GM21529 (cell line): ENCODE results near the gene RBM44.
A peak's percentile ranks its signal among the peaks of the same experiment; 100 is the strongest.
"Not testable (repeated sequence)": the region's sequence is repeated elsewhere in the genome, so short reads cannot be mapped to it uniquely, and the experiment has no call there.

Experiments used
- ATAC-seq: cut with Tn5 transposase; IDR thresholded peaks from one replicate; pipeline ENCODE4 v1.9.1; 2021; ENCODE audit not compliant: unreplicated experiment

RBM44 gene

GRCh38 chr2:237798236-237799059 is at the start of gene RBM44:
TSS of gene RBM44 (plus strand) at chr2:237798779. CDS start at chr2:237813610, 14,831 bp downstream.
- no peak for ATAC-seq

DNA sequence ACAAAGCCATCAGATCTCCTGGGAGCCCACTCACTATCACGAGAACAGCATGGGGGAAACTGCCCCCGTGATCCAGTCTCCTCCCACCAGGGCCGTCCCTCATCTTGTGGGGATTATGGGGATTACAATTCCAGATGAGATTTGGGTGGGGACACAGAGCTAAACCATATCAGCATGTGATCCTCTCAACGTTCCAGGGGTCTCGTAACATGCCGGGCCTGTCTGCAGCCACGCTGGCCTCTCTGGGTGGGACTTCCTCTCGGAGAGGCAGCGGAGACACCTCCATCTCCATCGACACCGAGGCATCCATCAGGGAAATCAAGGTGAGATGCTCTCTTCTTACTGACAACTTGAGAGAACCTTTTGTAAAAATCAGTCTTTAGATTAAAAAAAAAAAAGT is 49.6 kb upstream of the RBM44 start:
- ATAC-seq: no peak

GRCh38 chr2:237749961-237750360 is 48.6 kb upstream of the RBM44 start:
- ATAC-seq: no peak

- not testable (repeated sequence) for ATAC-seq
Observed at GRCh38 chr2:237750441-237750840, 48.1 kb upstream of the RBM44 start.

DNA sequence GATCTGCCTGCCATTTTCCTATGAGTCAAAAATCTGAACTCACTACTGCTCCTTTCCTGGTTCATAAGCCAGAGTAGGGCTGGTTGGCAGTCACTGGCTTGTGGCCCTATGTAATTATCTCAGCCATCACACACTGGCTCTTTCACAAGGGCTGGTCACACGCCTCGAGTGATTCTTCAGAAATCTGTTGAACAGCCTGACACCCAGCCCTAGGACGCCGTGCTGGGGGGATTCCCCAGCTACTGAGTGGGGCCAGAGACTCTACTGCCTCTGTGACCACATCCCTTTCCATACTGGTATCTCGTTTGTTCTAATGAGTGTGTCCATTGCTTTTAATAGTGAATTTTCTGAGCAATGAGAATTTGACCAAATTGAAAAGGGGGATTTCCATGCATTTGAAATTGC is 45.8 kb upstream of the RBM44 start:
- ATAC-seq: peak; percentile 99

DNA sequence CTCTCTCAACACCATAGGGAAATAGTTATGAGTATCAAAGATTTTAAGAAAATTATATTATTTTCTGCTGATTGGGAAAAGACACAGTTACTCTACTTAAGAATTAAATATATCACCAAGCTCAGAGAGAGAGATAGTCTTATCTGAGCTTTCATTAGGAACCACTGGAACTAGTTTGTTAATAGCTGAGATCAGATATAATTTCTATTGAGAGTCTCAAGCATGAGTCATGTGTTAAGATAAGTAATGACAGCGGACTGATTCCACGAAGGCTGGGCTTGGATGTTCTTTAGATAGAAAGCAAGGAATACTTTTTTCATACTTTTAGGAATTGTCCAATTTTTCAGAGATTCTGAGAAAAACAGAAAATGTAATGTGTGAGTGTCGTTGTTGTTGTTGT is 44.4 kb upstream of the RBM44 start:
- ATAC-seq: no peak

DNA sequence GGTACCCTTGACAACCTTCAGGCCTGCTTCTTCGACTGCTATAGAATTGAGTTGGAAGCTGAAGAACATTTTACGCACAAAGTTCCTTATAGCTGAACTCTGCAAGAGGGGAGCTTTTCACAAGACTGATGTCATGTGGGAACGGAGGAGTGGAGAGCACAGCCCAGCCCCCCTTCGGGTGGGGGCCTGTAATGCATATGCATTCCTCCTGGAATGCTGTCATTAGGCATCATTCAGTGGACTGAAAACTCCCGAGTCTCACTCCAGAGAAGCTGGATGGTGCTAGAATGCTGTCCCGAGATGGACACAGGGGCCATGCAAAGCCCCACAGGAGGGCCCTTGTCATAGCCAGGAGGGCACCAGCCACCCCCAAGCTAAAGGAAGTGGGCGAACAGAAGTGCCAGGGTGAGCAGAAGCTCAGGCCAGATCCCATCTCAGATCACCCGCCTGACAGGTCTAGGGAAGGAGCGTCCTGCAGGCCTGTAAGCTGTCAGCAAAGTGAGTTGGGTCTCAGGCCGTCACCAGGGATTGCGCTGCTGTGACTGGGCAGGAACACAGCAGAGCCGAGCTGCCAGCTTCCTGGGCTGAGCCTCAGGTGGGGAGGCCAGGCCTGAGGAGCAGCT is 43.8 kb upstream of the RBM44 start:
- no peak for ATAC-seq

- no peak for ATAC-seq
Observed at GRCh38 chr2:237757616-237758015, 41.0 kb upstream of the RBM44 start.

DNA sequence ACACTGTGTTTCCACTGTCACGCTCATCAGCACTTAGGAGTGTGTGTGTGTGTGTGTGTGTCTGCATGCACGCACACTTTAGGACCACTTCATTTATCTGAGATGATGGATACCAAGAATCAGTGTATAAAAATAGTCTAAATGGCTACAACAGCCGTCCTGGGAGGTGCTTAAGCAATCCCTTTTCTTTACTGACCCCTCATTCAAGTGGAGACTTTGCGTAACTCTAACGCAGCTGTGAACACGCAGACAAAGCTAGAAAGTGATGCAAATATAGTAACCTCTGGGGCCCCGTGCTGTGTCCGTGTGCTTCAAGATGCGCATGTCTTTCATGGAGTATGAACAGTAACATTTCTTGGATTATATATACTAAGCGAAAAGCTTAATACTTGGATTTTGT is 40.4 kb upstream of the RBM44 start:
- no peak for ATAC-seq

DNA sequence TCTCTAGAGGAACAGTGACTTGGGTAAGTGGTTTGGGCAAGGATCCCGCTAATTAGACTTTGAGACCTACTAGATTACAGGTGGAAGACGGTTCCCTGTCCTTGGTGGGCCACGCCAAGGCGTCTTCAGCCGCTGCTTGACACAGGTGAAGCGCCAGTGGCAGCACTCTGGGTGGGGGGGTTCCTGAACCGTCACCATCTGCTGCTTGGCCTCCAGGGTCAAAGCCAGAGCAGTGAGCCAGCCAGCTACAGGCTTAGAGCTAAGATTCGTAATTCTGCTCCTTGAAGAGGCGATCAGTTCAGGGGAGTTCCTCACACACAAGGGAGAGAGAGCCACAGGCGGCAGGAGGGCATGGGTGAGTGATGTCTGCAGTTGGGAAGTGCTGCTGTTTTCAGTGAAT is 39.4 kb upstream of the RBM44 start:
- no peak for ATAC-seq

DNA sequence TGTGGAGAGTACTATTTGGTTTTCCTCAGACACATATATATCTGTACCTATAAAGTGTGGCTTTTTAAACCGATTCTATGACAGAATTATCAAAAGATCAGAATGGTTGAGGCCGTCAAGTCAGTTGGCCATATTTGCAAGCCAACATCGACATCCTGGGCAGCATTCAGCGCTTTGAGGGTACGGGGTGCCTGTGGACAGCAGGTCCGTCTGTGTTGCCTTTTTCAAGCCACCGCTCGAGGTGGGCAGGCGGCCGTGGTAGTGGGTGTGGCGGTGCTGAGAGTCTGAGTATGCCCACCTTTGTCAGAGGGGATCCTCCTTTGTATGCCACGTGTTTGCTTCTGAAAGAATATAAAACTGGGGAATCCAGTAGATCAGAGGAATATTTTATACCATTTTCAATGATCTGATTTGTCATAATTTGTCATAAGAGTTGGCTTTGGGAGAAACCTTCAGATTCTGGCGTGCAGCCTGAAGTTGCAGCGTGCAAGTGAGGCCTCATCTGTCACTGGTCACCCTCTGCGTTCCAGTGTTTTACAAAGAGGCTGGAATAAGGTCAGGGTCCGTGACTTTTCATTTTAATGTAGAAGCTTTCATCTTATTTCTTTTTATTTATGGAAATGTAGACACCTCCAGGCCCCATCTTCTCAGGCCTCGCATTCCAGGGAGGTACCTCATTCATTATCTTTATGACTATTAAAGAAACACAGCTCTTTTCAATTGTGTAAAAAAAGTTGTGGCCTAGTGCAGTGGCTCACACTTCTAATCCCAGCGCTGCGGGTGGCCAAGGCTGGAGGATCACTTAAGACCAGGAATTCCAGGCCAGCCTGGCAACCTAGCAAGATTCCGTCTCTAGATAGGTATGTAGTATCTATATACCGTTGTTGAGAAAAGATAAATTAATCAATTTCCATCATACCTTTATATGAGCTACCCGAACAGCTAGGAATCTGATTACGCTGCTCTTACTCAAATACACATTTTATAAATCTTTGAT is 37.8 kb upstream of the RBM44 start:
- ATAC-seq: no peak

DNA sequence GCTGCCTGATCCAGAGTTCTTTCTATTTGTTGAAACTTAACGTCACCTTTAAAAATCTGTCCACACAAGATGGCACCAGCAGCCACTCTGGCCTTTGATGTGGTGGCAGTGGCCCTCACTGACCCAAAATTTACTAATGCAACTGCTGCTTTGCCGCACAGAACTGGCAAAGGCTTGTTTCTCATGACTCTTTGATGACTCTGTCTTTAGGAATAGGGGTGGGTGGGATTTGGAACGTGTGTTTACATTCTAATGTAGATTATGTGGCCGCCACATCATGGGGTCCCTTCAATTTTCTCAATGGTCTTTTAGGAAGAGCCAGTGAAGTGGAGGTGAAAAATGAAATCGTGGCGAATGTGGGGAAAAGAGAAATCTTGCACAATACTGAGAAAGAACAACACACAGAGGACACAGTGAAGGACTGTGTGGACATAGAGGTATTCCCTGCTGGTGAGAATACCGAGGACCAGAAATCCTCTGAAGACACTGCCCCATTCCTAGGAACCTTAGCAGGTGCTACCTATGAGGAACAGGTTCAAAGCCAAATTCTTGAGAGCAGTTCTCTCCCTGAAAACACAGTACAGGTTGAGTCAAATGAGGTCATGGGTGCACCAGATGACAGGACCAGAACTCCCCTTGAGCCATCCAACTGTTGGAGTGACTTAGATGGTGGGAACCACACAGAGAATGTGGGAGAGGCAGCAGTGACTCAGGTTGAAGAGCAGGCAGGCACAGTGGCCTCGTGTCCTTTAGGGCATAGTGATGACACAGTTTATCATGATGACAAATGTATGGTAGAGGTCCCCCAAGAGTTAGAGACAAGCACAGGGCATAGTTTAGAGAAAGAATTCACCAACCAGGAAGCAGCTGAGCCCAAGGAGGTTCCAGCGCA is 36.0 kb upstream of the RBM44 start:
- ATAC-seq: not testable (repeated sequence)

DNA sequence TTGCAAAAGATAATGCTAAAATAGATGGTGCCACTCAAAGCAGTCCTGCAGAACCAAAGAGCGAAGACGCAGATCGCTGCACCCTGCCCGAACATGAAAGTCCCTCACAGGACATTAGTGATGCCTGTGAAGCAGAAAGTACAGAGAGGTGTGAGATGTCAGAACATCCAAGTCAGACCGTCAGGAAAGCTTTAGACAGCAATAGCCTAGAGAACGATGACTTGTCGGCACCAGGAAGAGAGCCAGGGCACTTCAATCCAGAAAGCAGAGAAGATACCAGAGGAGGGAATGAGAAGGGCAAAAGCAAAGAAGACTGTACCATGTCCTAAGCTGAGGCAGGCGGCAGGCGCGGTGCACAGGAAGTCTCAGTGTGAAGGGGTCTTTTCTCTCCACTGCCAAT is 34.8 kb upstream of the RBM44 start:
- ATAC-seq: no peak

GRCh38 chr2:237765122-237765521 is 33.5 kb upstream of the RBM44 start:
- ATAC-seq: not testable (repeated sequence)

GRCh38 chr2:237765875-237766274 is 32.7 kb upstream of the RBM44 start:
- no peak for ATAC-seq

GRCh38 chr2:237766340-237766739 is 32.2 kb upstream of the RBM44 start:
- ATAC-seq: no peak

GRCh38 chr2:237772513-237772912 is 26.1 kb upstream of the RBM44 start:
- ATAC-seq: no peak

GRCh38 chr2:237773826-237774225 is 24.8 kb upstream of the RBM44 start:
- no peak for ATAC-seq

DNA sequence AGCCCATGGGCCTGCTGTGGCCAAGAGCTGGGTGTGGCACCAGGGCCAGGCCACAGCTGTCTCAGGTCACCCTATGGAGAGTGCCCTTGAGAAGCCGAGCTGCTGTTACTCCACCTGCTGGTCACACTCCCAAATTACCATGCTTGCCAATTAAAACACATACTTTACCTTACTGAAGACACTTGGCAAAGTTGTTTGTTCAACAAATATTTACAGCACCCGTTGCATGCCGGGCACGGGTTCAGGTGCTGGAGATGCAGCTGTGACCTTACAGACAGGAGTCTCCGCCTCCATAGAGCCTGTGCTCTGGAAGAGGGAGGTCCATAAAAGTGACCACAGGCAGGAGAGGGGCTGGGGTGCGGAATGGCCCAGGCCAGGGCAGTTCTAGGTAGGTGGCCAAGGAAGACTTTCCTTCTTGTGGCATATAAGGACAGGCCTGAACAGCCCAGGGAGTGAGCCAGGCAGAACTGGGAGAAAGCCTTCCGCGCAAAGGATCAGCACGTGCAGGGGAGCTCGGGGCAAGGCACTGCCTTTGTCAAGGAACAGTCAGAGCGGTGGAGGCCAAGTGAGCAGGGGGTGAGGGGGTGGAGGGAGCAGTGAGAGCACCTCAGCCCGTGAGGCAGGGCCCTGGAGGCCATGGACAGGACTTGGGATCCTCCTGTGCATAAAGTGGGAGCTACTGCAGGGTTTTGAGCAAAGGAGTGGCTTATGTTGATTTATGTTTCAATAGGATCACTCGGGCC is 23.6 kb upstream of the RBM44 start:
- ATAC-seq: peak; percentile 70

DNA sequence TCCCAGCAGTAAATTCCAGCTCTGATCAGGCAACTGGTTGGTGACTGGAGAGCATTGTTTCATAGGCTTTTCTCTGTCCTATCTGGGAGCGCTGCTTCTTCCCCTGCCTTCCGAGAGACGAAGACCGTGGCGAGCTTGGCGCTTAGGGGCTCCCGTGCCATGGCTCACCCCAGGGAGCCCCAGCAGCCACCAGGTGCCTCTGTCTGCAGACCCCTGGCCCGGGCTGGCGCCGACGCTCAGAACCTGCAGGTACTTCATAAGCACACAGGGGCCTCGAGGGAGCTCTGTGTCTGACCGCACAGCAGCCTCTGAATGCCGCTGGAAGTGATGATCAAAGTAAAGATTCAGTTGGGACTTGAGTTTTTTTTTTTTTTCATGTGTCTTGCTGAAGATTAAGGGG is 19.1 kb upstream of the RBM44 start:
- ATAC-seq: no peak
